ENCODE measurements around the gene COL6A1.
A peak's percentile ranks its signal among the peaks of the same experiment; 100 is the strongest.
"Not testable (repeated sequence)": the region's sequence is repeated elsewhere in the genome, so short reads cannot be mapped to it uniquely, and the experiment has no call there.

Gene COL6A1

GRCh38 chr21:45974073-45975019 lies 7.2 kb upstream of the COL6A1 start:
- Histone ChIP-seq H3K36me3 (no peaks in the 10 kb centered on the region), H3K27me3 (no peaks in the 10 kb centered on the region), H3K4me3 (peak overlapping the region; percentile 48 to 59), H3K9me3 (no peaks in the 10 kb centered on the region), H3K27ac (peak overlapping the region; percentile 93 to 95), H3K4me1 (peaks cover 8 to 73% (median 62%) of the 10 kb centered on the region in 4 donors)
- no peak for TF ChIP-seq CTCF (IDR thresholded peaks at IDR 0.05)
- intact Hi-C loops (cut with DNase I; ENCODE audit: low total_unique reads): loop anchor here (5.0 kb wide), 1 partner anchor 253 kb away; the partner anchor contains the start of gene LSS
- peak; percentile 69 to 87 for DNase-seq

GRCh38 chr21:45975020-45975666 lies 6.4 kb upstream of the COL6A1 start:
- DNase-seq: peak; percentile 67 to 85
- Histone ChIP-seq H3K27ac (peak overlapping the region; percentile 93 to 95), H3K9me3 (no peaks in the 10 kb centered on the region), H3K4me3 (peak overlapping the region; percentile 48 to 59), H3K4me1 (peaks cover 8 to 75% (median 62%) of the 10 kb centered on the region in 4 donors), H3K36me3 (no peaks in the 10 kb centered on the region), H3K27me3 (no peaks in the 10 kb centered on the region)
- intact Hi-C loops (cut with DNase I; ENCODE audit: low total_unique reads): no loop called here
- TF ChIP-seq CTCF (IDR thresholded peaks at IDR 0.05): no peak

- H3K4me3 ChIP-seq; intact Hi-C loops (cut with DNase I; ENCODE audit: low total_unique reads): not testable (repeated sequence)
Observed at GRCh38 chr21:45975667-45976409, 5.7 kb upstream of the COL6A1 start.

GRCh38 chr21:45976701-45977311 lies 4.8 kb upstream of the COL6A1 start:
- Histone ChIP-seq H3K4me3 (no peak overlapping the region), H3K9me3 (no peaks in the 10 kb centered on the region), H3K27ac (peak overlapping the region; percentile 65 to 91), H3K27me3 (no peaks in the 10 kb centered on the region), H3K4me1 (peaks cover 8 to 70% (median 50%) of the 10 kb centered on the region in 4 donors), H3K36me3 (no peaks in the 10 kb centered on the region)
- DNase-seq: no peak
- TF ChIP-seq CTCF (IDR thresholded peaks at IDR 0.05): no peak
- intact Hi-C loops (cut with DNase I; ENCODE audit: low total_unique reads): no loop called here

More at GRCh38 chr21:45975667-45976409, 5.7 kb upstream of the COL6A1 start:
- H3K9me3 ChIP-seq, DNase-seq, H3K36me3 ChIP-seq, H3K27me3 ChIP-seq: not testable (repeated sequence)
- Histone ChIP-seq H3K27ac (peak overlapping the region; percentile 93 to 95), H3K4me1 (peaks cover 8 to 76% (median 58%) of the 10 kb centered on the region in 4 donors)

GRCh38 chr21:45977396-45977795 lies 4.2 kb upstream of the COL6A1 start:
- no peaks in the 10 kb centered on the region for H3K27me3 ChIP-seq
- H3K4me3 ChIP-seq: no peak overlapping the region
- no peaks in the 10 kb centered on the region for H3K9me3 ChIP-seq
- peaks cover 8 to 64% (median 45%) of the 10 kb centered on the region in 4 donors for H3K4me1 ChIP-seq
- no peak for TF ChIP-seq CTCF (IDR thresholded peaks at IDR 0.05)
- H3K36me3 ChIP-seq: no peaks in the 10 kb centered on the region
- intact Hi-C loops (cut with DNase I; ENCODE audit: low total_unique reads): no loop called here
- peak; percentile 29 to 67 for DNase-seq
- H3K27ac ChIP-seq: peak overlapping the region; percentile 65 to 91

Measured in tibial artery (tissue), 4 donors.